Cerebellar nuclear complex (tissue), 1 donor: Measurements from ENCODE around the gene MAP1A.

ENCODE experiments used
- DNase-seq, 2 experiments: peaks; one replicate each; lab custom pipeline; 2025; lab: John Stamatoyannopoulos, UW

MAP1A gene

DNA sequence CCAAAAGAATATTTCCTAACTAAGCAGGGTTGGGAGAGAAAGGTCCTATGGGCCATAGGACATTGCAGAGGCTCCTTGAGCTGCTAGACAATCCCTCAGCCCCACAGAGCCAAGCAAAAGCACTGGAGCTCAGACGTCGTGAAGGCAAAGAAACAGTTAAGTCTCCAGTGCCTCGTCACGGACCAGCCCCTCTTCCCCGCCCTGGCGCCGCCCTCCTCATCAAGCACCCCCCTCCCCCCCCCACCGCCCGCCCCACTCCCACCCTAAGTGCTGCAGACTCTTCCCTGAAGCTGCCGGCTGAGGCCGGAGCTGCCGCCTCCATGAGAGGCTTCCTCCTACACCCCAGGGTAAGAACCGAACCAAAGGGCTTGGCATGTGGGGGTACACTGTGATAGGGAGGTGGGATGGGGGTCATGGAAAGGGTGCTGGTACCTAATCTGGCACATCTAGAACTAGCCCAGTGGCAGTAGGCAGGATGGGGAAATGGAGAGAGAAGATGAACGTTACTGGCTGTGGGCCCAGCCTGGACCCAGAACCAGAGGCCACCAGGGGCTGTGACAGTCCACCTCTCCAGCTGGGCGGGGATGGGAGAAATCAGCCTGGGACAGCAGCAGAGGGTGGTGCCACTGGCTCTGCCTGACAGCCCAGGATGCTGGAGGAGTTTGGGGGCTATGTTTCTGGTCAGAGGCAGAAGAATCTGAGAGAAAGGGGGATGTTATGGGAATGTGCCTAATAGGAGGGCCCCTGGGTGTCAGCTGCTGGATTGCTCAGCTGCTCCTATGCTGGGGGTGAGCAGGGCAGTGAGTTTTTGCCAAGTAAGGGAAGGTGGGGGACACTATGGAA, at the start of gene MAP1A:
TSS of gene MAP1A (plus strand) at position 255 of the 843 bp plus-strand sequence. CDS start 3,866 bp downstream, outside the sequence.
- no peak for DNase-seq

DNA sequence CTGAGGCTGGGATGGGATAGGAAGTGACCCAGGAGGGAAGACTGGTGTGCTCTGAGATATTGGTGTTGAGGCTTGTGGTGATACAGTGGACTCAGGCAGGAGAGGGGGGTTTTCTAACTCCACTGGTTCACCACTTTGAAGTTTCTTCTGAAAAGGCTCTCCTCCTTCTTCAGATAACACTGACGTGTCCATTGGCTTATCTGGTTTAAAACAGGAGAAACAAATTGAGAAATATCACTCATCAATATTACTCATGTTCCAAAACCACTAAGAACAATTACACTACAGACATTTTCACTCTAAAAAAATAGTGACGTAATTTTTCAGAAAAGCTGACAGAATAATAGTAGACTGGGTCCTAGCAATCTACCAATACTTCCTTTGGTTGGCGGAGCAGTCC, 47.5 kb upstream of the MAP1A start:
- no peak for DNase-seq

DNA sequence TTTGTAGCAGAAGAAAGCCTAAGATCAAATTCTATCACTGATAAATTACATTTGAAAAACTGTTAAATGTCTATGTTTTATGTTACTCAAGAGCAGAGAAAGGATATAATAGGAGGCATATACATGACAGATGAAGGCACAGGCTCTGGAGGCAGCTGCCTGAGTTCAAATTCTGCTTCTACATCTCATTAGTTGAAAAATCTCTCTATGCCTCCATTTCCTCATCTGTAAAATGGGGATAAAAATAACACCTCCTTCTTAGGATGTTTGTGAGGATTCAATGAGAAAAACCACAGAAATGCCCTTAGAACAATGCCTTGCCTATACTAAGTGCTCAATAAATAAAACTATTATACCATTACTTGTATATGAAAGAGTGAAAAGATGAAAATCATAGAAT, 45.4 kb upstream of the MAP1A start:
- no peak for DNase-seq

DNA sequence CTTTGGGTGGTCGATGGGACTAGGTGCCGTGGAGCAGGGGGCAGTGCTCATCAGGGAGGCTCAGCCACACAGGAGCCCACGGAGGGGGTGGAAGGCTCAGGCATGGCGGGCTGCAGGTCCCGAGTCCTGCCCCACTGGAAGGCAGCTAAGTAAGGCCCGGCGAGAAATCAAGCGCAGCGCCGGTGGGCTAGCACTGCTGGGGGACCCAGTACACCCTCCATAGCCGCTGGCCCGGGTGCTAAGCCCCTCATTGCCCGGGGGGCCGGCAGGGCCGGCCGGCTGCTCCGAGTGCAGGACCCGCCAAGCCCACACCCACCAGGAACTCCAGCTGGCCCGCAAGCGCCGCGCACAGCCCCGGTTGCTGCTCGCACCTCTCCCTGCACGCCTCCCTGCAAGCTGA, 43.5 kb upstream of the MAP1A start:
- DNase-seq: no peak

DNA sequence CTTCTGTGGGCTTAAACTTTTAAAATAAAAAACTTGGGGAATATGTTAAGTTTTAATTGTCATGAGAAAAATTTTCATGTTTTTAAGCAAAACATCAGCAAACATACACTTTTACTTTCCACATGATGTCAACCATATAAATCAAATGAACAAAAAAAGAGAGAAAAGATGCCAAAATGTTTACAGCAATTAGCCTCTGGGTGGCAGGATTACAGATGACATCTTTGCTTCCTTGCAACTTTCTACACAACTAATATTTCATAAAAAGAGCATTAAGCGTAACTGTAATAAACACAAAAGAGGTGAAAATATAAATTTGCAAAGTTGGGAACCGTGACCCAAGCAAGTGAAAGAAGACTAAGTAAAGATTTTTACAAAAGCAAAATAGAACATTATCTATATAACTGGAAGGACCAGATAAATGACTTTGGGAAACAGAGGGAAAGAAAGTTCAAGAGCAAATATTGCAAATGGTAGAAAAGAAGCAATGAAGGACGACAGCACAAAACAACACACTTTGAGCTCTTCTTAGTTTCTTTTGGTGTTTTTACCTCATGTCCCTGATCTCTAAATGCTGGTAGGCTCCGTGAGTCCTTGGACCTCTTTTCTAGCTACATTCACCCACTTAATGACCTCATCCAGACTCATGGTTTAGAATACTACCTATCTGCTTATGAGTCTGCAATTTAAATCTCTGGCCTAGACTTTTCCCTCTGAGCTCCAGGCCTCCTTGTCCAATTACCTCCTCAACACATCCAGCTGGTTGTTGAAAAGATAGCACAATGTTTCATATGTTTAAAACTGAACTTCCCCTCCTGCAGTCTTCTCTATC, 33.9 kb upstream of the MAP1A start:
- no peak for DNase-seq

DNA sequence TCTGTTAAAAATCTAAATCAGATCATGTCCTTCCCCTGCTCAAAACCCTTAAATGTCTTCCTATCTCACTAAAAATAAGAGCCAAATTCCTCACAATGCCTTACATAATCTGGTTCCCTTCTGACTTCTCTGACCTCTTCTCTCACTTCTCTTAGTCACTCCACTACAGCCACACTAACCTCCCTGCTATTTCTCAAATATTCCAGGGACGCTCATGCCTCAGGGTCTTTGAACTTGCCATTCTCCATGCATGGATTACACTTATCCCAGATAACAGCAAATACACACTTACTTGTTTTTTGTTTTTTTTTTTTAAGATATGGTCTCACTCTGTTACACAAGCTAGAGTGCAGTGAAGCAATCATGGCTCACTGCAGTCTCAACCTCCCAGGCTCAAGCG, 33.0 kb upstream of the MAP1A start:
- DNase-seq: no peak

DNA sequence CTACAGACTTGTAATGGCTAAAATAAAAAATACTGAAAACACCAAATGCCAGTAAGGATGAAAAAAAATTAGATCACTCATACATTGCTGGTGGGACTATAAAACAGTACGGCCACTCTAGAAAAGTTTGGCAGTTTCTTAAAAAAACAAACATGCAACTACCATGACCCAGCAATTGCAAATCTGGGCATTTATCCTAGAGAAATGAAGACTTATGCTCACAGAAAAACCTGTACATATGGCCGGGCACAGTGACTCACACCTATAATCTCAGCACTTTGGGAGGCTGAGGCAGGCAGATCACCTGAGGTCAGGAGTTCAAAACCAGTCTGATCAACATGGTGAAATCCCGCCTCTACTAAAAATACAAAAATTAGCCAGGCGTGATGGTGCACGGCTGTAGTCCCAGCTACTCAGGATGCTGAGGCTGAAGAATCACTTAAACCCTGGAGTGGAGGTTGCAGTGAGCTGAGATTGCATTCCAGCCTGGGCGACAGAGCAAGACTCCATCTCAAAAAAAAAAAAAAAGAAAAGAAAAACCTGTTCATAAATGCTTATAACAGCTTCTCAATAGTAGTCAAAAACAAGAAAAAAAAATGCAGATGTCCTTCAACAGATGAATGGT, 30.0 kb upstream of the MAP1A start:
- no peak for DNase-seq

DNA sequence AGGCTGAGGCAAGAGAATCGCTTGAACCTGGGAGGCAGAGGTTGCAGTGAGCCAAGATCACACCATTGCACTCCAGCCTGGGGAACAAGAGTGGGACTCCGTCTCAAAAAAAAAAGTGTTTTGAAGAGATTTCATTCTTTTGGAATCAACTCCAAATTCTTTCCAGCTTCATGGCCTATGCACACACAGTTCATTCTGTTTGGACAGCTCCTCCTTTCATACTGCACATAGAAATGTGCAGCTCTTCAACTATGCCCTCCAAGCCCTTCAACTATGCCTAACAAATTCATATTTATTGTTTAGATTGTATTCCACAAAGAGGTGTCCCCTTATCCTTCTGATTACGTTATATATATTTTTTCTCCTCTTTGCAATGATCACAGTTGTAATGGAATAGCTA, 28.6 kb upstream of the MAP1A start:
- DNase-seq: no peak

DNA sequence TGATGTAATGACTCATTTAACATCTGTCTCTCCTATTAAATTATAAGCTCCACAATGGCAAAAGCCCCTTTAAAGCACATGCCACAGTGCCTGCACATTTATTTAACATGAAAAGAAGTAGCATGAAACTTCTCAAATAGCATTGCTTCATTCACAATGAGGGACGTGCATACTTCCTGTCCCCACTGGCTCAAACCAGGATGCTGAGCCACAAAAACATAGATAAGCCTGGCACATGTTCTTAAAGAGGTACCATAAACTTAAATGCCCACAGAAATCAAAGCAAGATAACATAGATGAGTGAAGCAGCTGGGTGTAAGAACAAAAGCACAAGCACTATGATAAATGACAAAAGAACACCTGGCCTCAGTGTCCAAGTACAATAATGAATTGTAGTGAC, 28.2 kb upstream of the MAP1A start:
- no peak for DNase-seq

DNA sequence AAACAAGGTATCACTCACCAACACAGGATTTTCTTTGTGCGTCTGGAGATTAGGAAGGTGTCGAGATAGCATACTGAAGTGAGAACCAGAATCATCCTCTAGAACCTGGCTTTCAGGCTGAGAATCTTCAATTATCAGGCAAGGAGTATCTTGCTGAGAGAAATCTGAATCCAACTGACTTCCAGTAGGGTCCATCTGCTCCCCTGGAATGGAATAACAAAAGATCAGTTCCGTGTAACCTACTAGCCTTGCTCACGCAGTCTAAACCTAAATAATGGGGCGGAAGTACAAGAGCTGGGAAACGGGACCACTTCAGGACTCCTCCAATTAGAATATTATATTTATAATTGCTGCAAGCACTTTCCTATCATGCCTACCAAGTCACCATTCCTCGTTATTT, 25.1 kb upstream of the MAP1A start:
- no peak for DNase-seq

DNA sequence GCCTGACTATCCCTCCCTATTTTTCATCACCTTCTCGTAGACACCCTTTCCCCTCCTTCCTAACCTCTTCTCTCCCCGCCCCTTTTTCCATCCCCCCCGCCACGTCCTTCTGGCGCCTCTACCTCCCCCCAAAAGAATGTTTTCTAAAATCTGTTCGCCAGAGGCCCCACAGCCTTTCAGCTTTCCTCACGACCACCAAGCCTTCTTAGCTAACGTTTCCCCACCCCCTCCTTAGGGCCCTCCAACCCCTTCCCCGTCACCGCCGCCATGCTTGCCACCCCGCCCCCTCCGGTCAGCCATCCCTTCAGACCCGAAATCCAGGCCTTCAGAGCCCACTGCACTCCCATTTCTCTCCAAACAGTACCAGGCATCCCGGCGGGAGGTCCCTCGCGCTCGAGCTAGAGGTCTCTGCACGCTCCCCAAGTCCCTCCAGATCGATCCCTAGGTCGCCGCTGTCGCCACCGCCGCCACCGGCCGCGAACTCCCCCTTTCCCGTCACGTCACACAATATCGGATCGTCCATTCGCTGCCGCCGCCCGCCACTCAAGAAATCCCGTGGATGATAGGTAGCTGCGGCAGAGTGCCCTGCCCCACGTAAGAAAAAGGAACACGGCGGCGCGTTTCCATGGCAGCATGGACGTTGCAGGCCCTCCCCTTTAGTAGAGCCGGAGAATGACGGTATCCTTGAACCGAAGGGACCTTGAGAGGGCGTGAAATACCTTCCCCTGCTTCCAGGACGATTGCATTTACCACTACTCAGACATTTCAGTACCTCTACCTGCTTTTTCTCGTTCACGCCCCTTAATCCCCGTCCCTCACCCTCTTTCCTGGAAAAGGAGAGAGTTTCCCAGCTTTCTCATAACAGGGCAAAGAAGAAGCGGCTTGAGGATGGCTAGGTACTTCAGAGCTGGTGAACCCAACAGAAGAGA, 24.5 kb upstream of the MAP1A start, which contains the start of gene TP53BP1:
TSS of gene TP53BP1 (minus strand) at position 484 of the 929 bp plus-strand sequence. CDS start at position 371, 113 bp downstream.
- DNase-seq: peak; percentile 80 to 95

DNA sequence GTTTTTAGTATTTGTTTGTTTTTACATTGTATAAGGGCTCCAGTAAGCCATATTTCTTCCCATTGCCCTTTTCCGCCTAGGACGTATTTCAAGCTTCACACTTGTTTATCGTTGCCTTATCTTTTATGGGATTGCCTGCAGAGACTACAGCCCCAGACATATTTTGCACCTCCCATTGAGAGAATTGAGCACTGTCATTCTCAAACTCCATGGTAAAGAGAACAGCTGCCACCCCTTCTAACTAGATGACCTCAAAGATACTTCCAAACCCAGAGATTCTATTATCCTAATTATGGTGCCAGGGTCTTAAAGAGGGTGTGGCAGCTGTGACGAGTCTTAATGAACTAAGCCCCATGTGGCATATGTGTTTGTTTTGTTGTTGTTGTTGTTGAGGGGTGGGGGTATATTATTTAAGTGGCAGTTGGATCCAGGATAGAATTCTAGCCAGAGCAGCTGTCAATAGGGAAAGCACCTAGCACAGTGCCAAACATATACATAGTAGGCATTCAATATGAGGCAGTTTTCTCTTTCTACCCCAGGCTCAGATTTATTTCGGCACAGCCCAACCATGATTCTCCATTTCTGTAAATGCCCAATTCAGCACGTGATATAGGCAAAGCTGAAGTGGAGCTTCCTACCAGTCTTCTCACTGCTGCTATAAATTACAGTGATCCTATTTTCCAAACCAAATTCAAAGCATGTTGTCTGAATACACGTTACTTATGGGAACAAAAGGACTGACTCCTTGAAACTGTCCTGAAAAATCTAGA, 23.5 kb upstream of the MAP1A start:
- DNase-seq: no peak

DNA sequence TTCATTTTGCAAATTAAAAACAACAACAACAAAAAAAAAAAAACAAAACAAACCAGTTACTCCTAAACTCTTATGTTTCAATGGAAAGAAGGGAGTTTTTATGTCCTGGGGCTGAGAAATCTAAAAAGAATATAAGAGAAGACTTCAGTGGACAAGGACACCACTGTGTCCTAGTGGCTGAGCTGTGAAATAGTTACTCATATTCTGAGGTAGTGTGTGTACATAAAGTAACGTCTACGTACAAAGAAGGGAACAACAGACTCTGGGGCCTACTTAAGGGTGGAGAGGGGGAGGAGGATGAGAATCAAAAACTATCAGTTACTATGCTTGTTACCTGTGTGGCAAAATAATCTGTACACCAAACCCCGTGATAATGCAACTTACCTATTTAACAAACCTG, 18.4 kb upstream of the MAP1A start:
- DNase-seq: no peak

DNA sequence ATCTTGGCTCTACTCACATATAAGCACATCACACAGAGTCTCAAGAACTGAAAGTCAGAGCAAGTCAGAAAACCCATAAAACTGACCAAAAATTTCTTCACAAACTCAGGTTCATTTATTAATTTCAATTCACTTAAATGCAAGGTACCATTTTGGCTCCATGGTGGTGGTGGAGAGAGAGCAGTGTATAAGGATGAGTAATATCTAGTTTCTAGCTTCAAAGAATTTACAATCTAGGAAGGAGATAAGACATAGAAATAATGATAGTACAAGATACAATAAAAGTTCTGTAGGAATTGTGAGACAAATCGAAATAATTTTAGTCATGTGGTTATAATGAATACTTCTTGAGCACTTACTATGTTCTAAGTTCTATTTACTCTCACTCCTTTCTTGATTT, 17.8 kb upstream of the MAP1A start:
- no peak for DNase-seq

DNA sequence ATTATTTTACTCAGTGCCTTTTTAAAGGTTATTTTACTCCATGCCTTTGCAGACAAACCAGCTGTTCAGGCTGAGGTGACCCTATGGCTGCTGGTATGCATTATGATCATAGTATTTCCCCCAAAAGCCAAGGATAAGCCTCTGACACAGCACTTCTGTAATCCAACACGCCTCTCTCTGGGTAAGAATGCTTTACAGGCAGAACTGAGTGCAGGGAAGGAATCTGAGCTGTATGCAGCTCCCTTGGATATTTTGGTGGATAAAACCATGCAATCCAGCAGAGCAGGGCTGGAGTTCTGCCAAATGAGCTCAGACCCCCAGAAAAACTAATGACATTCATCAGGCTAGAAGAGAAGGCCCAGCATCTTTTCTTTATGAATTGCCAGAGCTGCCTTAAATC, 11.7 kb upstream of the MAP1A start:
- no peak for DNase-seq

DNA sequence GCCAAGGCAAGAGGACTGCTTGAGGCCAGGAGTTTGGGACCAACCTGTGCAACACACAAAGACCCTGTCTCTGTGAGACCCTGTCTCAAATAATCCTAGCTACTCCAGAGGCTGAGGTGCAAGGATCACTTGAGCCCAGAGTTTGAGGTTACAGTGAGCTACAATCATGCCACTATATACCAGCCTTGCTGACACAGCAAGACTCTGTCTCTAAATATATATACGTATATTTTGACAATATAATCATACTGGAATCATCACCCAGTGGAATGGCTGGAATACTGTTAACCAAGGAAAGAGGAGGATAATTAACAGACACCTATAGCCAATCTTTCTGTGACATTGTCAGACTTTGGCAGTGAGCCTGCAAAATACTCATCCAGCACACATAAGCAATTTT, 9.0 kb upstream of the MAP1A start:
- DNase-seq: no peak

DNA sequence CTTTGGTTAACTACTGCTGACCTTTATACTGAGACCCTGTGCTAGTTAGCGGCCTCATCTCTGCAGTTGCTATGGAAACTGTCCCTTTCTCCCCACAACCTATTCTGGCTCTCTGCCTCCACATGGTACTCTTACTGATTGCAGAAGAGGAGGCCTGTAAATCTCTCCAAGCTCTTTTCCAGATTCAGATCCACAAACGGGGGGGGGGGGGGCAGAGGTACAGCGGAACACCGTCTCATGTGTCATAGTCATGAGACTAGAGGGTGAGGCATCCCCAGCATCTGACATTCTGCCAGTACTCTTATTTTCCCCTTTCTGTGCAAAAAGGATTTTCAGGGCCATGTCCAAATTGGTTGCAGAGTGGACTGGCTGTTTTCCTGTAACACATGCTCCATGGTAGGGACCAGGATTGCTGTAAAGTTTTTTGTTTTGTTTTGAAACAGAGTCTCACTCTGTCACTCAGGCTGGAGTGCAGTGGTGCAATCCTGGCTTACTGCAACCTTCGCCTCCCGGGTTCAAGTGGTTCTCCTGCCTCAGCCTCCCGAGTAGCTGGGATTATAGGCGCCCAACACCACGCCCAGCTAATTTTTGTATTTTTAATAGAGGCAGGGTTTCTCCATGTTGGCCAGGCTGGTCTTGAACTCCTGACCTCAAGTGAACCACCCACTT, 8.3 kb upstream of the MAP1A start:
- DNase-seq: no peak

DNA sequence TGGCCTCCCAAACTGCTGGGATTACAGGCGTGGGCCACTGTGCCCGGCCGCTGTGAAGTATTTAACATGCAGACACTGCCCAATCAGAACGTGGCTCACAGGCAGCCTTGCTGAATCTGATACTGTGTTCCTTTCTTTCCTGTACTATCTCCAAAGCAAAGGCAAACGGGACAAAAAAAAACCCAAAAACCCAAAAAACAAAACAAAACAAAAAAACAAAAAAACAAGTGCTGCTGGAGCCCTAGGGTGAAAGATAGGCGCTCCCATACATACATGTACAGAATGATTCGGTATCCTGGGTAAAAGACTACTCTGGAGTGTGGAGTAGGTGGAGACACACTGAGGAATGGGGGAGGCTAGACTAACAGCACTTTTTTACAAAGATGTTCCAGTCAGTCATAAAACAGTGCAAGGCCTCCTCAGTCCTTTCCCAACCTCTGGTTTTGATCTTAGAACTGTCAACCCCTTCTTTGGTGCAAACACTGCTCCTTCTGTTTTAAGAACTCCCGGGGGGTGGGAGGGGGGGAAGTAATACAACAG, 7.7 kb upstream of the MAP1A start:
- no peak for DNase-seq

DNA sequence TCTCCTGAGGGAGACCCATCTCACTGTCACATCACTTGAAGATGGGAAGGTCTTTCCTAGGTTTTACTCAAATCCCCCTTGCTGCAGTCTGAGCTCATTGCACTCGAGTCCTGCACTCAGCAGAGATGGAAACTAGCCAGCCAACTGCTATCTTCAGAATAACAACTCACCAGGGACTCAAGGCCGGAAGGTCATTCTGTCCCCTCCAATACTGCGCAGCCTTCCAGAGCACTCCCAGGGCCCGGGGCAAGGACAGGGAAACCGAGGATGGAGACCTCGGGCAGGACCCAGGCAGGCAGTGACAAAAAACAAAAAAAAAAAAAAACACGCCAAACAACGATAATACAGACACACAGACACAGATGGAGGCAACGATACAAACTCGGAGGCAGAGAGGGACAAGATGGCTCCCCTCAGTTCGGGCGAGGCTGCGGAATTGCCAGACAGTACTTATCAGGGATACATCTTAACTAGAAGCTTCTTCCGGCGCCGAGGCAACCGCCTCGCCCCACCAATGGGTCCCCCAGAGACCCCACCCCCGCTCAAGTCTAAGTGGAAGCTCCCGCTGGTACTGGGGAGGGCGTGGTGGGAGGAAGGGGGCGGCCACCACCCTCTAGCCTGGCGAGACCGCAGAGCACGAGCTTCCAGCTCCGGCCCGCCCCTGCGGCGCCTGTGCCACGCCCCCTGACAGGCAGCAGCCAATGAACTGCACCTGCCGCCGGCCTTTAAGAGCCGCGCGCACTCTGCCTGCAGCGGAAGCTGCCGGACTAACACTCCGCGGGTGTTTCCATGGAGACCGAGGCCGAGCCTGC, 7.0 kb upstream of the MAP1A start:
- DNase-seq: peak; percentile 93 to 94
